H1 (cell line): Measurements from ENCODE around the gene NEK11. TPM values are rescaled to one million over a fixed set of nuclear protein-coding genes. Genes with fewer than 3 reads are reported as not detected.

Experiments
- CTCF ChIA-PET: fragments of 300-600 bp; sonication (Branson Sonifier 250); formaldehyde crosslinking; loops from one replicate; lab custom pipeline; 2021; ENCODE audit not compliant: partially characterized antibody; lab: Charles Lee
- POLR2A ChIA-PET: fragments of 300-600 bp; sonication (Branson Sonifier 250); formaldehyde crosslinking; loops from one replicate; lab custom pipeline; 2021; ENCODE audit warnings: inconsistent platforms; ENCODE audit not compliant: partially characterized antibody; lab: Charles Lee
- DNase-seq, 2 experiments: peaks; one replicate each; pipeline versions ENCODE4 v3.0.0 to v3.0.0-alpha.2; 2010 to 2022; ENCODE audit warnings: low spot score in 2 of 2, low read depth in 1 of 2, mixed read lengths in 1 of 2
- FAIRE-seq: peaks from 2 replicates; lab custom pipeline; 2011; peaks lifted over from hg19 to GRCh38; lab: Jason Lieb, UNC
- H2AFZ ChIP-seq: 2 replicates; pipeline ENCODE4 v1.8.1; 2012; ENCODE audit warnings: low read length, inconsistent platforms
- H2AK5ac ChIP-seq: 2 replicates; pipeline ENCODE4 v1.6.1; 2013; ENCODE audit warnings: low read depth, low read length
- H2BK120ac ChIP-seq: replicated peaks from 2 replicates; pipeline ENCODE3; 2013; ENCODE audit warnings: low read depth, low read length, inconsistent platforms
- H2BK12ac ChIP-seq: 2 replicates; pipeline ENCODE4 v1.6.1; 2013; ENCODE audit warnings: low read depth, low read length
- H2BK15ac ChIP-seq: 2 replicates; pipeline ENCODE4 v1.6.1; 2013; ENCODE audit warnings: low read length
- H2BK20ac ChIP-seq: 2 replicates; pipeline ENCODE4 v1.6.1; 2013; ENCODE audit warnings: low read length
- H2BK5ac ChIP-seq: 2 replicates; pipeline ENCODE4 v1.6.1; 2013; ENCODE audit warnings: low read depth, low read length
- H3K14ac ChIP-seq: 2 replicates; pipeline ENCODE4 v1.6.1; 2013; ENCODE audit warnings: inconsistent platforms; ENCODE audit not compliant: insufficient read length
- H3K18ac ChIP-seq: 2 replicates; pipeline ENCODE4 v1.6.1; 2013; ENCODE audit warnings: low read length; ENCODE audit errors: extremely low read depth
- H3K23ac ChIP-seq: 2 replicates; pipeline ENCODE4 v1.6.1; 2013; ENCODE audit warnings: inconsistent platforms; ENCODE audit not compliant: insufficient read length
- H3K23me2 ChIP-seq: 2 replicates; pipeline ENCODE4 v1.6.1; 2013; ENCODE audit warnings: low read depth, low read length
- H3K27ac ChIP-seq: 2 replicates; pipeline ENCODE4 v1.6.1; 2011; ENCODE audit warnings: low read depth, low read length, inconsistent platforms
- H3K27me3 ChIP-seq, 4 experiments: replicated peaks in 1 of 4; 1 replicate in 1 of 4; 2 replicates in 3 of 4; pipeline versions ENCODE4 v1.6.1 to v1.8.1; 2011 to 2013; ENCODE audit warnings: low read length in 3 of 4, mild to moderate bottlenecking in 3 of 4, inconsistent platforms in 2 of 4, mixed read lengths in 2 of 4, moderate library complexity in 1 of 4; ENCODE audit not compliant: control insufficient read depth in 3 of 4, insufficient read depth in 3 of 4; ENCODE audit errors: extremely low read depth in 1 of 4
- H3K36me3 ChIP-seq, 4 experiments: 2 replicates each; pipeline versions ENCODE4 v1.6.1 to v1.8.1; 2011 to 2013; ENCODE audit warnings: mild to moderate bottlenecking in 4 of 4, low read length in 3 of 4, moderate library complexity in 2 of 4, control low read depth in 1 of 4, inconsistent platforms in 1 of 4; ENCODE audit not compliant: insufficient read depth in 4 of 4, control insufficient read depth in 2 of 4
- H3K4ac ChIP-seq: replicated peaks from 2 replicates; pipeline ENCODE3; 2013; ENCODE audit warnings: low read length, low read depth, mixed read lengths, inconsistent platforms; ENCODE audit not compliant: insufficient read length
- H3K4me1 ChIP-seq, 4 experiments: replicated peaks in 1 of 4; 1 replicate in 1 of 4; 2 replicates in 3 of 4; pipeline versions ENCODE4 v1.6.1 to v1.8.1; 2011 to 2013; ENCODE audit warnings: low read length in 3 of 4, inconsistent platforms in 2 of 4, mixed read lengths in 1 of 4; ENCODE audit not compliant: insufficient read depth in 4 of 4, control insufficient read depth in 3 of 4
- H3K4me2 ChIP-seq, 2 experiments: 2 replicates each; pipeline versions ENCODE4 v1.6.1 to v1.8.1; 2011 to 2013; ENCODE audit warnings: low read depth in 2 of 2, low read length in 2 of 2, control low read depth in 1 of 2, inconsistent platforms in 1 of 2, mild to moderate bottlenecking in 1 of 2; ENCODE audit not compliant: insufficient read depth in 1 of 2
- H3K4me3 ChIP-seq, 4 experiments: fragments of 200-600, 300-600 bp in 1 of 4; sonication (generic), shearing (Covaris generic), sonication (Bioruptor Twin) in 1 of 4; 2 replicates each; pipeline versions ENCODE4 v1.5.1 to v1.8.1; 2011 to 2016; ENCODE audit warnings: low read length in 4 of 4, low read depth in 3 of 4, control low read depth in 2 of 4, inconsistent platforms in 2 of 4, mild to moderate bottlenecking in 2 of 4, mixed read lengths in 1 of 4, moderate library complexity in 1 of 4; ENCODE audit not compliant: insufficient read depth in 2 of 4; ENCODE audit errors: extremely low read depth in 1 of 4
- H3K56ac ChIP-seq: replicated peaks from 2 replicates; pipeline ENCODE3; 2013; ENCODE audit warnings: low read depth, mild to moderate bottlenecking, mixed read lengths, low read length, inconsistent platforms; ENCODE audit not compliant: insufficient read length
- H3K79me1 ChIP-seq: 2 replicates; pipeline ENCODE4 v1.6.1; 2013; ENCODE audit warnings: low read depth, low read length, control low read depth
- H3K79me2 ChIP-seq, 2 experiments: 2 replicates each; pipeline versions ENCODE4 v1.6.1 to v1.8.1; 2012 to 2013; ENCODE audit warnings: low read length in 2 of 2, mild to moderate bottlenecking in 2 of 2, inconsistent platforms in 1 of 2; ENCODE audit not compliant: insufficient read depth in 2 of 2, control insufficient read depth in 1 of 2
- H3K9ac ChIP-seq, 4 experiments: replicated peaks in 1 of 4; 1 replicate in 1 of 4; 2 replicates in 3 of 4; pipeline versions ENCODE4 v1.6.1 to v1.8.1; 2011 to 2013; ENCODE audit warnings: low read depth in 3 of 4, low read length in 3 of 4, control low read depth in 2 of 4, mild to moderate bottlenecking in 2 of 4, moderate library complexity in 2 of 4, inconsistent platforms in 1 of 4; ENCODE audit errors: extremely low read depth in 1 of 4
- H3K9me3 ChIP-seq, 2 experiments: 2 replicates each; pipeline versions ENCODE4 v1.6.1 to v1.8.1; 2012 to 2013; ENCODE audit warnings: mild to moderate bottlenecking in 2 of 2, moderate library complexity in 2 of 2, control low read depth in 1 of 2, inconsistent platforms in 1 of 2, low read depth in 1 of 2, low read length in 1 of 2, mixed read lengths in 1 of 2; ENCODE audit not compliant: insufficient read depth in 2 of 2
- H4K20me1 ChIP-seq, 2 experiments: replicated peaks in 1 of 2; 2 replicates each; pipeline versions ENCODE3 to v1.8.1; 2011 to 2013; ENCODE audit warnings: inconsistent platforms in 2 of 2, low read length in 2 of 2, mild to moderate bottlenecking in 1 of 2; ENCODE audit not compliant: insufficient read depth in 2 of 2, control insufficient read depth in 1 of 2
- H4K5ac ChIP-seq: 2 replicates; pipeline ENCODE4 v1.6.1; 2013; ENCODE audit warnings: low read length, low read depth, mixed read lengths, inconsistent platforms; ENCODE audit not compliant: insufficient read length
- H4K8ac ChIP-seq: 2 replicates; pipeline ENCODE4 v1.8.0; 2013; ENCODE audit warnings: mild to moderate bottlenecking, moderate library complexity, low read length, inconsistent platforms; ENCODE audit not compliant: insufficient read depth; ENCODE audit errors: extremely low read depth
- H4K91ac ChIP-seq: replicated peaks from 2 replicates; pipeline ENCODE3; 2013; ENCODE audit warnings: low read length, mixed read lengths, inconsistent platforms; ENCODE audit not compliant: insufficient read length
- BCL11A ChIP-seq, 2 experiments: IDR thresholded peaks; one replicate each; pipeline ENCODE4 v1.6.1; 2011; ENCODE audit warnings: low read depth in 2 of 2, low read length in 2 of 2, mild to moderate bottlenecking in 2 of 2
- CTBP2 ChIP-seq: IDR thresholded peaks from 2 replicates; pipeline ENCODE4 v1.7.0; 2011; ENCODE audit warnings: borderline replicate concordance, mild to moderate bottlenecking, moderate library complexity, mixed read lengths, low read length; ENCODE audit not compliant: insufficient read depth, insufficient read length
- NANOG ChIP-seq: IDR thresholded peaks from 2 replicates; pipeline ENCODE4 v1.6.1; 2011; ENCODE audit warnings: low read length, low read depth, mild to moderate bottlenecking, inconsistent platforms; ENCODE audit not compliant: insufficient read depth, poor library complexity, severe bottlenecking
- YY1 ChIP-seq: IDR thresholded peaks from 2 replicates; pipeline ENCODE4 v1.6.1; 2011; ENCODE audit warnings: low read depth, mild to moderate bottlenecking, low read length
- WGBS, 2 experiments: shearing (Covaris generic) in 1 of 2; methylation state at CpG; one replicate each; pipeline versions ENCODE4 v1.1.6 to v1.1.7; 2013 to 2015; ENCODE audit warnings: low lambda C conversion rate in 2 of 2, mixed read lengths in 2 of 2, inconsistent platforms in 1 of 2, low coverage in 1 of 2, missing lambda C conversion rate in 1 of 2; ENCODE audit not compliant: insufficient replicate concordance in 2 of 2, insufficient coverage in 1 of 2, insufficient read length in 1 of 2; ENCODE audit errors: extremely low coverage in 1 of 2, missing lambda C conversion rate in 1 of 2; 5-methylcytosine and 5-hydroxymethylcytosine counted together
- polyA plus RNA-seq, 7 experiments: library from polyadenylated mRNA; depleted of rRNA in 3 of 7; stranded (reverse) in 5 of 7; unstranded in 2 of 7; fragments of >200 nt in 5 of 7; fragments of 200-250 nt in 2 of 7; gene quantifications; 1 replicate in 5 of 7; 2 replicates in 1 of 7; 4 replicates in 1 of 7; pipeline versions ENCODE4 v1.2.1 to v1.2.3, GENCODE V29; 2011 to 2013; ENCODE audit warnings: missing spikeins in 2 of 7, mixed read lengths in 2 of 7
- total RNA-seq: library from RNA; stranded (reverse); fragmentation: NEBNext Ultra II Directional; extraction: Animal tissue kit (Norgen Biotek cat#: 25700); gene quantifications from 2 replicates; pipeline ENCODE4 v1.2.1, GENCODE V29; 2021
- TF ChIP-seq, protein P1 (sequence below): IDR thresholded peaks from 2 replicates; pipeline ENCODE4 v1.6.1; 2012; ENCODE audit warnings: low read length, inconsistent platforms

Gene NEK11
- total and polyA plus RNA-seq, 2 of the 8 experiments (the other 6 are each of a cell fraction or from before 2014, with no cell fraction given): 0.60 TPM; not detected in 1

DNA sequence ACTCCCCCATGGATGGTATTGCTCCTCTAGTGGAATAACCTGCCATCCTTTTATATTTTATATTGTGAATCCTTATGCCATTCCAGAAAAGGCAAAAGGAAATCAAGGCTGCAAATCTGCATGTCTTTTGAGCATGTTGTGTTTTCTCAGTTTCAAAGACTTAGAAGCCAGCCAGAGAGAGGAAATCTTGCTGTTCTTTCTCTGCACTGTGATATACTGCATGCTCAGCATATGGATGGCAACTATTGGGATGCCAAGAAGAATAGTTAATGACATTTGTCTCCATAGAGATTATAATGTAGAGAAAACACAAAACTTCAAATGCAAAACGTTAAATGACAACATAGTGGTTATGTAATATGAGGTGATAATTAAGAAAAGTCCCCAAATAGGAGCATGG is 248.9 kb downstream of the NEK11 start:
- Histone ChIP-seq H2AFZ (no peak overlapping the region), H2AK5ac (no peak overlapping the region), H2BK120ac (no peak overlapping the region), H3K23me2 (no peaks in the 10 kb centered on the region; the same call in 1 of the 2 replicates), H3K9me3 (no peaks in the 10 kb centered on the region), H4K8ac (no peak overlapping the region), H2BK5ac (no peak overlapping the region), H3K23ac (no peak overlapping the region), H3K56ac (no peak overlapping the region), H3K27ac (no peak overlapping the region), H3K79me2 (no peaks in the 10 kb centered on the region), H3K9ac (no peak overlapping the region), H4K5ac (no peak overlapping the region), H3K18ac (no peak overlapping the region), H3K4me2 (no peak overlapping the region), H2BK20ac (no peak overlapping the region), H4K20me1 (no peaks in the 10 kb centered on the region), H2BK12ac (no peak overlapping the region), H2BK15ac (no peak overlapping the region), H3K36me3 (no peaks in the 10 kb centered on the region), H4K91ac (no peak overlapping the region), H3K4ac (no peak overlapping the region), H3K4me1 (no peaks in the 10 kb centered on the region), H3K14ac (no peak overlapping the region), H3K27me3 (peaks cover 0 to 1% (median 0%) of the 10 kb centered on the region in 4 experiments; a peak in 1 of 7 replicates), H3K4me3 (no peak overlapping the region), H3K79me1 (no peaks in the 10 kb centered on the region)
- ChIA-PET CTCF (no interaction called here), POLR2A (no interaction called here)
- TF ChIP-seq NANOG (no peak), BCL11A (IDR thresholded peaks at IDR 0.05; ENCODE audit: low read depth in 2 of 2, low read length in 2 of 2) (no peak), CTBP2 (no peak), YY1 (no peak)
- TF ChIP-seq, protein P1, sequence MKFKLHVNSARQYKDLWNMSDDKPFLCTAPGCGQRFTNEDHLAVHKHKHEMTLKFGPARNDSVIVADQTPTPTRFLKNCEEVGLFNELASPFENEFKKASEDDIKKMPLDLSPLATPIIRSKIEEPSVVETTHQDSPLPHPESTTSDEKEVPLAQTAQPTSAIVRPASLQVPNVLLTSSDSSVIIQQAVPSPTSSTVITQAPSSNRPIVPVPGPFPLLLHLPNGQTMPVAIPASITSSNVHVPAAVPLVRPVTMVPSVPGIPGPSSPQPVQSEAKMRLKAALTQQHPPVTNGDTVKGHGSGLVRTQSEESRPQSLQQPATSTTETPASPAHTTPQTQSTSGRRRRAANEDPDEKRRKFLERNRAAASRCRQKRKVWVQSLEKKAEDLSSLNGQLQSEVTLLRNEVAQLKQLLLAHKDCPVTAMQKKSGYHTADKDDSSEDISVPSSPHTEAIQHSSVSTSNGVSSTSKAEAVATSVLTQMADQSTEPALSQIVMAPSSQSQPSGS: no peak
- 61% methylated on average over 1 of the region's 1 CpG; no CpG with 5 or more reads in 1 of the 2 experiments for WGBS, 2 experiments
- FAIRE-seq (no peak), DNase-seq (no peak)
